Transverse colon (tissue), 4 donors: Measurements from ENCODE around the gene SORD. TPM values are rescaled to one million over a fixed set of nuclear protein-coding genes. Genes with fewer than 3 reads are reported as not detected.

Source experiments
- DNase-seq: peaks from one replicate; pipeline ENCODE4 v3.0.0-alpha.2; 2019
- H3K27ac ChIP-seq, 4 donors: fragments of 200-600 bp; sonication (generic); 2 replicates each; pipeline ENCODE4 v1.5.1; 2016 to 2018; ENCODE audit warnings: inconsistent platforms in 4 of 4
- H3K27me3 ChIP-seq: fragments of 200-600 bp; sonication (generic); 2 replicates; pipeline ENCODE4 v1.5.1; 2017; ENCODE audit warnings: inconsistent platforms
- H3K36me3 ChIP-seq, 4 donors: fragments of 200-600 bp; sonication (generic); 2 replicates each; pipeline ENCODE4 v1.5.1; 2017 to 2019; ENCODE audit warnings: inconsistent platforms in 4 of 4
- H3K4me1 ChIP-seq, 4 donors: fragments of 200-600 bp; sonication (generic); 2 replicates each; pipeline ENCODE4 v1.5.1; 2017 to 2020; ENCODE audit warnings: inconsistent platforms in 4 of 4
- H3K4me3 ChIP-seq, 4 donors: fragments of 200-600 bp; sonication (generic); 1 replicate in 1 of 4; 2 replicates in 3 of 4; pipeline versions ENCODE4 v1.5.1 to v1.6.1; 2017 to 2019; ENCODE audit warnings: inconsistent platforms in 4 of 4
- H3K9me3 ChIP-seq, 2 donors: fragments of 200-600 bp; sonication (generic); 2 replicates each; pipeline ENCODE4 v1.5.1; 2017 to 2019; ENCODE audit warnings: inconsistent platforms in 2 of 2
- CTCF ChIP-seq, 5 experiments: fragments of 200-600 bp in 3 of 5; fragments of 450-650 bp in 2 of 5; sonication (generic) in 3 of 5; IDR thresholded peaks; 1 replicate in 2 of 5; 2 replicates in 3 of 5; pipeline ENCODE4 v1.5.1; 2016 to 2017; ENCODE audit warnings: antibody characterized with exemption in 5 of 5, inconsistent platforms in 3 of 5, mild to moderate bottlenecking in 2 of 5, moderate library complexity in 1 of 5
- EP300 ChIP-seq: sonication (generic); formaldehyde crosslinking; IDR thresholded peaks from one replicate; pipeline ENCODE4 v1.6.1; 2017; ENCODE audit warnings: antibody characterized with exemption, low read depth
- POLR2A ChIP-seq: fragments of 450-650 bp; IDR thresholded peaks from one replicate; pipeline ENCODE4 v1.6.1; 2016; ENCODE audit warnings: antibody characterized with exemption, mild to moderate bottlenecking, moderate library complexity
- POLR2AphosphoS5 ChIP-seq, 3 donors: sonication (generic); formaldehyde crosslinking; IDR thresholded peaks; one replicate each; pipeline ENCODE4 v1.6.1; 2016; ENCODE audit warnings: antibody characterized with exemption in 3 of 3
- WGBS, 2 donors: methylation state at CpG; one replicate each; pipeline ENCODE4 v1.1.5; 2018; ENCODE audit warnings: low coverage in 1 of 2; 5-methylcytosine and 5-hydroxymethylcytosine counted together
- in situ Hi-C, 4 donors: fragments of 200-750 bp; cut with MboI; loops; one replicate each; pipeline versions ENCODE4 v1.15.0 to v1.15.1; 2017; ENCODE audit warnings: low sequenced_read_pairs in 3 of 4, low pct_ligation_motif_present in 1 of 4, low pct_unique_long_range_greater_than_20kb in 1 of 4
- intact Hi-C: fragments of 100-400 bp; cut with DNase I; formaldehyde crosslinking; loops from one replicate; pipeline ENCODE4 v1.15.1; 2023; ENCODE audit warnings: low total_unique reads
- total RNA-seq, 4 donors: library from RNA; depleted of rRNA; stranded (reverse); fragments of >200 nt; gene quantifications; one replicate each; pipeline ENCODE4 v1.1.0, GENCODE V29; 2016

Gene SORD
- total RNA-seq, 4 donors from 2014 or later: 0.75 to 36.2 (median 11.3) TPM

DNA sequence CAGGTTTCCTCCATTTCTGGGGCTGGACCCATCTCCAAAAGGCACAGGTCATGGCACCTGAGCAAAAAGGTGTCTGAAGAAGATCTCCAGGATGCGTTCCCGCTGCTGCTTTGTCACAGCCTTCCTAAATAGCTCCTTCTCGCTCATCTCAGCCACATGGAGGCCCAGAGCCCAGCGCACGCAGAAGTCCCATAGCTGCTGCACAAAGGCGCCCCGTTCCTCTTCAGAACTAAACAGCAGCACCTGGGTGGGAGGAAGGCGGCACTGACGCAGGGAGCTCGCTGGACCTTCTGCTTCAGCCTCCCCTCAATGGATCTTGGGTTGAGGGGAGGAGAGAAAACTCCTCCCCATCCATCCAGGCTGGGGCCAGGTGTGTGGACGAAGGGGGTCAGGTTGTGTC is 82.6 kb downstream of the SORD start:
- no peak for DNase-seq
- Histone ChIP-seq H3K27me3 (peaks cover 20% of the 10 kb centered on the region), H3K4me1 (no peaks in the 10 kb centered on the region), H3K27ac (no peak overlapping the region), H3K36me3 (no peaks in the 10 kb centered on the region), H3K4me3 (no peak overlapping the region), H3K9me3 (no peaks in the 10 kb centered on the region)
- in situ Hi-C loops: loop anchor here in 1 of 4 donors (25.0 kb wide), 1 partner anchor 143 kb away; the partner anchor contains the start of gene TERB2
- 86 to 96% methylated on average over 3 to 11 of the region's 11 CpGs for WGBS, 2 donors
- intact Hi-C loops: no loop called here
- TF ChIP-seq POLR2A (no peak), CTCF (IDR thresholded peaks at IDR 0.05) (no peak), EP300 (no peak), POLR2AphosphoS5 (IDR thresholded peaks at IDR 0.05) (no peak)

DNA sequence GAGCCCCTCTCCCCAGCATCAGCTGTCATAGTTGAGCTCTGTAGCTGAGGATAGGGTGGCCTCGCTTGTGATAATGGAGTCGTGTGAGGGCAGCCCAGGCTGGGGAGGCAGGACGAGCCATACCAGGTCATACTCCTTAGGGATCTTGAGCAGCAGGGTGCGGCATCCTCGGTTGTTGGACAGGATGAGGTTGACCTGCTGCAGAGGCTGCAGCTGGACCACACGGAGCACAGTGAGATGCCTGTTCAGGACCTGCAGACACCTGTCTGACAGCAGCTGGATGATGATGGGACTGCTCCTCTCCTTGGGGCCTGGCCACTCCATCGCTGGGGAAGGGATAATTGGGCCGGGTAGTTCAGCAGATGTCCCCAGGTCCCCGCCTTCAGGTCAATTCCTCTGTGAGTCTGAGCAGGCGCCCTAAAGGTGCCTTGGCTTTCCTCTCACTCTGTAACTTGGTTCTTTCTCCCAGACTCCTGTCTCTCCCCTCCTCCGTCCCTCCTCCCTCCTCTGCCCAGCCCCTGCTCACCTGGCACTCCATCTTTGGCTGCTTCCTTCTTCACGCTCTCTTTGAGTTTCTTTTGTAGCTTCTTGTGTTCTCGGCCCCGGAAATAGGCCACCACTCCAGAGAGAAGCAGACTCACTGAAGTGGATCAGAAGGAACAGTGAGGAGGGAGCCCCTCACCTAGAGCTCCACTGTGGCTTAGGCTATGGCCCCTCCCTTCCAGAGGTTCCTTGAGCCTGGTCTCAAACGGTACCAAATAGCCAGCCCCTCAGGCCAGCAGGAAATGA is 83.2 kb downstream of the SORD start:
- H3K4me3 ChIP-seq: no peak overlapping the region
- no peaks in the 10 kb centered on the region for H3K36me3 ChIP-seq
- no peaks in the 10 kb centered on the region for H3K4me1 ChIP-seq
- in situ Hi-C loops: loop anchor here in 1 of 4 donors (25.0 kb wide), 1 partner anchor 144 kb away; the partner anchor contains the start of gene TERB2
- no peak for DNase-seq
- no peaks in the 10 kb centered on the region for H3K9me3 ChIP-seq
- intact Hi-C loops: no loop called here
- no peak overlapping the region for H3K27ac ChIP-seq
- WGBS, 2 donors: 85% methylated on average over 15 of the region's 15 CpGs; no CpG with 5 or more reads in 1 of the 2 donors
- no peak for TF ChIP-seq CTCF (IDR thresholded peaks at IDR 0.05)
- no peak for TF ChIP-seq EP300
- no peak for TF ChIP-seq POLR2A
- TF ChIP-seq POLR2AphosphoS5 (IDR thresholded peaks at IDR 0.05): no peak
- peaks cover 22% of the 10 kb centered on the region for H3K27me3 ChIP-seq

- TF ChIP-seq POLR2AphosphoS5 (IDR thresholded peaks at IDR 0.05): no peak
- no peak for TF ChIP-seq EP300
- TF ChIP-seq CTCF (IDR thresholded peaks at IDR 0.05): no peak
- TF ChIP-seq POLR2A: no peak
- peaks cover 41% of the 10 kb centered on the region for H3K27me3 ChIP-seq
- WGBS, 2 donors: 94 to 95% methylated on average over 4 to 9 of the region's 10 CpGs
- no peak for DNase-seq
- intact Hi-C loops: no loop called here
- peaks cover 4 to 9% (median 6%) of the 10 kb centered on the region in 4 donors for H3K4me1 ChIP-seq
- no peak overlapping the region for H3K27ac ChIP-seq
- no peak overlapping the region for H3K4me3 ChIP-seq
- no peaks in the 10 kb centered on the region for H3K36me3 ChIP-seq
- in situ Hi-C loops: loop anchor here in 1 of 4 donors (25.0 kb wide), 1 partner anchor 146 kb away; the partner anchor contains the start of gene TERB2
- no peaks in the 10 kb centered on the region for H3K9me3 ChIP-seq
Observed at GRCh38 chr15:45107941-45108630, 85.1 kb downstream of the SORD start.

GRCh38 chr15:45110256-45110820 is 87.3 kb downstream of the SORD start:
- H3K9me3 ChIP-seq: no peaks in the 10 kb centered on the region
- no peak overlapping the region for H3K27ac ChIP-seq
- no peak for DNase-seq
- 0 to 56% methylated on average over 1 to 11 of the region's 11 CpGs for WGBS, 2 donors
- H3K4me1 ChIP-seq: peaks cover 4 to 19% (median 16%) of the 10 kb centered on the region in 4 donors
- H3K27me3 ChIP-seq: peaks cover 64% of the 10 kb centered on the region
- intact Hi-C loops: no loop called here
- in situ Hi-C loops: loop anchor here in 1 of 4 donors (25.0 kb wide), 1 partner anchor 148 kb away; the partner anchor contains the start of gene TERB2
- no peak for TF ChIP-seq CTCF (IDR thresholded peaks at IDR 0.05)
- no peak for TF ChIP-seq POLR2A
- no peak for TF ChIP-seq EP300
- TF ChIP-seq POLR2AphosphoS5 (IDR thresholded peaks at IDR 0.05): no peak
- H3K4me3 ChIP-seq: no peak overlapping the region
- H3K36me3 ChIP-seq: no peaks in the 10 kb centered on the region
